NCI-H446 (cell line): ENCODE measurements around the gene CELF2.
"Not testable (repeated sequence)": the region's sequence is repeated elsewhere in the genome, so short reads cannot be mapped to it uniquely, and the experiment has no call there.

Source experiments
- DNase-seq, 2 experiments: peaks; one replicate each; lab custom pipeline; 2025; lab: John Stamatoyannopoulos, UW

The CELF2 gene

GRCh38 chr10:11330383-11331045 lies 312.8 kb downstream of the CELF2 start:
- peak in 1 of 2 experiments; percentile 7 for DNase-seq

- DNase-seq = no peak
These were observed 313.4 kb downstream of the CELF2 start for GRCh38 chr10:11331046-11331577.

GRCh38 chr10:11331726-11332125 lies 314.1 kb downstream of the CELF2 start:
- no peak for DNase-seq

- no peak for DNase-seq
These were observed 315.2 kb downstream of the CELF2 start for GRCh38 chr10:11332846-11333245.

GRCh38 chr10:11334436-11334835 lies 316.8 kb downstream of the CELF2 start:
- no peak for DNase-seq

GRCh38 chr10:11335167-11335652 lies 317.5 kb downstream of the CELF2 start:
- DNase-seq = no peak

GRCh38 chr10:11335881-11336430 lies 318.3 kb downstream of the CELF2 start:
- no peak for DNase-seq

- DNase-seq = no peak
These were observed 319.1 kb downstream of the CELF2 start for GRCh38 chr10:11336722-11337162.

GRCh38 chr10:11337516-11337915 lies 319.8 kb downstream of the CELF2 start:
- DNase-seq = no peak

- DNase-seq = no peak
These were observed 320.6 kb downstream of the CELF2 start for GRCh38 chr10:11338160-11338844.

- no peak for DNase-seq
These were observed 321.3 kb downstream of the CELF2 start for GRCh38 chr10:11339013-11339412.

GRCh38 chr10:11339660-11340059 lies 322.0 kb downstream of the CELF2 start:
- no peak for DNase-seq

GRCh38 chr10:11341283-11341960 lies 323.8 kb downstream of the CELF2 start:
- no peak for DNase-seq

- DNase-seq = no peak
These were observed 326.4 kb downstream of the CELF2 start for GRCh38 chr10:11344081-11344480.

- DNase-seq = no peak
These were observed 326.9 kb downstream of the CELF2 start for GRCh38 chr10:11344550-11344949.

- DNase-seq = peak in 1 of 2 experiments; percentile 40
These were observed 327.8 kb downstream of the CELF2 start for GRCh38 chr10:11345224-11346054.

- not testable (repeated sequence) for DNase-seq
These were observed 329.9 kb downstream of the CELF2 start for GRCh38 chr10:11347580-11347979.

- DNase-seq = no peak
These were observed 334.1 kb downstream of the CELF2 start for GRCh38 chr10:11351801-11352200.

GRCh38 chr10:11353006-11353896 lies 335.6 kb downstream of the CELF2 start:
- no peak for DNase-seq

GRCh38 chr10:11354823-11355222 lies 337.2 kb downstream of the CELF2 start:
- DNase-seq = no peak
